ENCODE measurements around the gene ADRA2B.

- TF ChIP-seq CTCF (IDR thresholded peaks at IDR 0.05): no peak
- TF ChIP-seq POLR2A (IDR thresholded peaks at IDR 0.05; ENCODE audit: low read depth): no peak
- TF ChIP-seq POLR2AphosphoS5 (IDR thresholded peaks at IDR 0.05): no peak
- no peak for TF ChIP-seq EP300 (IDR thresholded peaks at IDR 0.05)
These were observed 8.7 kb downstream of the ADRA2B start for GRCh38 chr2:96107708-96108065.

All from esophagus muscularis mucosa (tissue), 4 donors.